ENCODE measurements around the gene NUDT13. TPM values are rescaled to one million over a fixed set of nuclear protein-coding genes. Genes with fewer than 3 reads are reported as not detected.

Gene NUDT13
- total RNA-seq, 1 experiment from 2014 or later = 2.9 TPM

GRCh38 chr10:73163096-73163495 lies 52.8 kb downstream of the NUDT13 start:
- no peak for DNase-seq (ENCODE audit: low read depth)

- DNase-seq (ENCODE audit: low read depth) = no peak
Measured at GRCh38 chr10:73166972-73167371, 56.7 kb downstream of the NUDT13 start.

- peak; percentile 16 for DNase-seq (ENCODE audit: low read depth)
Measured at GRCh38 chr10:73167458-73167782, 57.2 kb downstream of the NUDT13 start.

- peak; percentile 93 for DNase-seq (ENCODE audit: low read depth)
Measured at GRCh38 chr10:73167783-73168464, 57.7 kb downstream of the NUDT13 start, which contains the start of the genes ECD and FAM149B1. ECD (minus strand) TSS chr10:73168008; CDS start chr10:73163937, 4,071 bp downstream. FAM149B1 (plus strand) TSS chr10:73168119; CDS start chr10:73168340, 221 bp downstream.

GRCh38 chr10:73168465-73168803 lies 58.2 kb downstream of the NUDT13 start:
- no peak for DNase-seq (ENCODE audit: low read depth)

GRCh38 chr10:73169320-73169719 lies 59.1 kb downstream of the NUDT13 start:
- no peak for DNase-seq (ENCODE audit: low read depth)

- no peak for DNase-seq (ENCODE audit: low read depth)
Measured at GRCh38 chr10:73172867-73173266, 62.6 kb downstream of the NUDT13 start.

- no peak for DNase-seq (ENCODE audit: low read depth)
Measured at GRCh38 chr10:73174148-73174925, 64.1 kb downstream of the NUDT13 start.

Other genes with a start within 250 kb of the NUDT13 start
- 0.06 TPM in 1 of 2 replicates, not detected in the other for gene OIT3, start 216.7 kb upstream of the NUDT13 start, total RNA-seq (2014; rRNA removed)
- not detected in 2 replicates for gene PLA2G12B, start 155.6 kb upstream of the NUDT13 start, total RNA-seq (2014; rRNA removed)
- 124 and 139 TPM in 2 replicates for gene P4HA1, start 13.6 kb upstream of the NUDT13 start, total RNA-seq (2014; rRNA removed)
- 33.0 and 36.6 TPM in 2 replicates for gene ECD, start 57.6 kb downstream of the NUDT13 start, total RNA-seq (2014; rRNA removed)
- gene FAM149B1, start 57.7 kb downstream of the NUDT13 start, total RNA-seq (2014; rRNA removed) = 16.2 and 19.0 TPM in 2 replicates
- 64.8 and 66.5 TPM in 2 replicates for gene DNAJC9, start 136.8 kb downstream of the NUDT13 start, total RNA-seq (2014; rRNA removed)
- gene MRPS16, start 142.2 kb downstream of the NUDT13 start, total RNA-seq (2014; rRNA removed) = 83.9 and 92.9 TPM in 2 replicates
- 0.45 and 0.46 TPM in 2 replicates for gene CFAP70, start 248.4 kb downstream of the NUDT13 start, total RNA-seq (2014; rRNA removed)

All from LHCN-M2 (cell line).